ENCODE measurements around the gene CREM.

CREM gene

GRCh38 chr10:35167342-35167741, 40.7 kb downstream of the CREM start:
- no peaks in the 10 kb centered on the region for H3K4me1 ChIP-seq (ENCODE audit: control extremely low read depth in 1 of 4, control insufficient read depth in 4 of 4, insufficient read depth in 4 of 4, low read length in 3 of 4)
- CTCF ChIA-PET = no interaction called here
- POLR2A ChIA-PET = no interaction called here

GRCh38 chr10:35172146-35172545, 45.5 kb downstream of the CREM start:
- Histone ChIP-seq H3K4me3 (ENCODE audit: control insufficient read depth in 1 of 7, extremely low read depth in 1 of 7, insufficient read depth in 4 of 7, low read depth in 2 of 7, low read length in 6 of 7) (no peak overlapping the region), H3K27me3 (replicated peaks in 2 of 5; ENCODE audit: control insufficient read depth in 4 of 5, insufficient read depth in 5 of 5, low read length in 4 of 5) (no peaks in the 10 kb centered on the region), H3K4me1 (ENCODE audit: control extremely low read depth in 1 of 4, control insufficient read depth in 4 of 4, insufficient read depth in 4 of 4, low read length in 3 of 4) (no peaks in the 10 kb centered on the region), H3K9me3 (ENCODE audit: control extremely low read depth in 1 of 5, control insufficient read depth in 4 of 5, insufficient read depth in 2 of 5, low read depth in 1 of 5, low read length in 4 of 5) (no peaks in the 10 kb centered on the region), H3K27ac (ENCODE audit: insufficient read depth in 1 of 2, low read depth in 1 of 2, low read length in 2 of 2, poor library complexity in 1 of 2, severe bottlenecking in 2 of 2) (no peak overlapping the region), H3K36me3 (ENCODE audit: control insufficient read depth in 4 of 4, insufficient read depth in 4 of 4, low read length in 3 of 4) (no peaks in the 10 kb centered on the region)
- 100% methylated on average over 1 of the region's 1 CpG for whole genome bisulfite sequencing (ENCODE audit: insufficient coverage)
- no peak for DNase-seq
- CTCF ChIA-PET = interaction anchor here (2.0 kb wide), 1 partner anchor 9 kb away, joined by 8 read pairs; no protein-coding TSS in a partner anchor
- POLR2A ChIA-PET = no interaction called here

More at GRCh38 chr10:35167342-35167741, 40.7 kb downstream of the CREM start:
- Histone ChIP-seq H3K9me3 (ENCODE audit: control extremely low read depth in 1 of 5, control insufficient read depth in 4 of 5, insufficient read depth in 2 of 5, low read depth in 1 of 5, low read length in 4 of 5) (no peaks in the 10 kb centered on the region), H3K4me3 (ENCODE audit: control insufficient read depth in 1 of 7, extremely low read depth in 1 of 7, insufficient read depth in 4 of 7, low read depth in 2 of 7, low read length in 6 of 7) (no peak overlapping the region), H3K36me3 (ENCODE audit: control insufficient read depth in 4 of 4, insufficient read depth in 4 of 4, low read length in 3 of 4) (no peaks in the 10 kb centered on the region), H3K27ac (ENCODE audit: insufficient read depth in 1 of 2, low read depth in 1 of 2, low read length in 2 of 2, poor library complexity in 1 of 2, severe bottlenecking in 2 of 2) (no peak overlapping the region), H3K27me3 (replicated peaks in 2 of 5; ENCODE audit: control insufficient read depth in 4 of 5, insufficient read depth in 5 of 5, low read length in 4 of 5) (no peaks in the 10 kb centered on the region)
- DNase-seq = no peak
- WGBS (ENCODE audit: insufficient coverage) = 100% methylated on average over 2 of the region's 2 CpGs

GRCh38 chr10:35172574-35172973, 45.9 kb downstream of the CREM start:
- Histone ChIP-seq H3K9me3 (ENCODE audit: control extremely low read depth in 1 of 5, control insufficient read depth in 4 of 5, insufficient read depth in 2 of 5, low read depth in 1 of 5, low read length in 4 of 5) (no peaks in the 10 kb centered on the region), H3K36me3 (ENCODE audit: control insufficient read depth in 4 of 4, insufficient read depth in 4 of 4, low read length in 3 of 4) (no peaks in the 10 kb centered on the region), H3K27ac (ENCODE audit: insufficient read depth in 1 of 2, low read depth in 1 of 2, low read length in 2 of 2, poor library complexity in 1 of 2, severe bottlenecking in 2 of 2) (no peak overlapping the region), H3K27me3 (replicated peaks in 2 of 5; ENCODE audit: control insufficient read depth in 4 of 5, insufficient read depth in 5 of 5, low read length in 4 of 5) (no peaks in the 10 kb centered on the region), H3K4me3 (ENCODE audit: control insufficient read depth in 1 of 7, extremely low read depth in 1 of 7, insufficient read depth in 4 of 7, low read depth in 2 of 7, low read length in 6 of 7) (no peak overlapping the region), H3K4me1 (ENCODE audit: control extremely low read depth in 1 of 4, control insufficient read depth in 4 of 4, insufficient read depth in 4 of 4, low read length in 3 of 4) (no peaks in the 10 kb centered on the region)
- 94% methylated on average over 5 of the region's 5 CpGs for WGBS (ENCODE audit: insufficient coverage)
- DNase-seq = no peak
- ChIA-PET CTCF (interaction anchor here (2.0 kb wide), 1 partner anchor 9 kb away, joined by 8 read pairs; no protein-coding TSS in a partner anchor), POLR2A (no interaction called here)

- ChIA-PET CTCF (no interaction called here), POLR2A (no interaction called here)
- H3K4me3 ChIP-seq (ENCODE audit: control insufficient read depth in 1 of 7, extremely low read depth in 1 of 7, insufficient read depth in 4 of 7, low read depth in 2 of 7, low read length in 6 of 7) = no peak overlapping the region
- no peaks in the 10 kb centered on the region for H3K4me1 ChIP-seq (ENCODE audit: control extremely low read depth in 1 of 4, control insufficient read depth in 4 of 4, insufficient read depth in 4 of 4, low read length in 3 of 4)
- no peaks in the 10 kb centered on the region for H3K27me3 ChIP-seq (replicated peaks in 2 of 5; ENCODE audit: control insufficient read depth in 4 of 5, insufficient read depth in 5 of 5, low read length in 4 of 5)
- no peak overlapping the region for H3K27ac ChIP-seq (ENCODE audit: insufficient read depth in 1 of 2, low read depth in 1 of 2, low read length in 2 of 2, poor library complexity in 1 of 2, severe bottlenecking in 2 of 2)
- no peaks in the 10 kb centered on the region for H3K9me3 ChIP-seq (ENCODE audit: control extremely low read depth in 1 of 5, control insufficient read depth in 4 of 5, insufficient read depth in 2 of 5, low read depth in 1 of 5, low read length in 4 of 5)
- no peaks in the 10 kb centered on the region for H3K36me3 ChIP-seq (ENCODE audit: control insufficient read depth in 4 of 4, insufficient read depth in 4 of 4, low read length in 3 of 4)
- 97% methylated on average over 6 of the region's 9 CpGs for WGBS (ENCODE audit: insufficient coverage)
- DNase-seq = no peak
These were observed 51.7 kb downstream of the CREM start for GRCh38 chr10:35178331-35178730.

GRCh38 chr10:35182631-35183510, 56.2 kb downstream of the CREM start:
- Histone ChIP-seq H3K4me3 (ENCODE audit: control insufficient read depth in 1 of 7, extremely low read depth in 1 of 7, insufficient read depth in 4 of 7, low read depth in 2 of 7, low read length in 6 of 7) (no peak overlapping the region), H3K36me3 (ENCODE audit: control insufficient read depth in 4 of 4, insufficient read depth in 4 of 4, low read length in 3 of 4) (no peaks in the 10 kb centered on the region), H3K4me1 (ENCODE audit: control extremely low read depth in 1 of 4, control insufficient read depth in 4 of 4, insufficient read depth in 4 of 4, low read length in 3 of 4) (no peaks in the 10 kb centered on the region), H3K9me3 (ENCODE audit: control extremely low read depth in 1 of 5, control insufficient read depth in 4 of 5, insufficient read depth in 2 of 5, low read depth in 1 of 5, low read length in 4 of 5) (no peaks in the 10 kb centered on the region), H3K27ac (ENCODE audit: insufficient read depth in 1 of 2, low read depth in 1 of 2, low read length in 2 of 2, poor library complexity in 1 of 2, severe bottlenecking in 2 of 2) (no peak overlapping the region), H3K27me3 (replicated peaks in 2 of 5; ENCODE audit: control insufficient read depth in 4 of 5, insufficient read depth in 5 of 5, low read length in 4 of 5) (no peaks in the 10 kb centered on the region)
- DNase-seq = no peak
- 100% methylated on average over 3 of the region's 8 CpGs for WGBS (ENCODE audit: insufficient coverage)
- CTCF ChIA-PET = interaction anchor here (1.3 to 2.6 kb wide), 3 partner anchors 10 to 33 kb away, joined by 5 to 9 read pairs (median 8); no protein-coding TSS in a partner anchor
- POLR2A ChIA-PET = no interaction called here

GRCh38 chr10:35184527-35185171, 58.0 kb downstream of the CREM start:
- ChIA-PET POLR2A (no interaction called here), CTCF (interaction anchor here (0.9 to 1.1 kb wide), 3 partner anchors 9 to 35 kb away, joined by 3 to 4 read pairs (median 3); no protein-coding TSS in a partner anchor)
- DNase-seq = no peak
- Histone ChIP-seq H3K27ac (ENCODE audit: insufficient read depth in 1 of 2, low read depth in 1 of 2, low read length in 2 of 2, poor library complexity in 1 of 2, severe bottlenecking in 2 of 2) (no peak overlapping the region), H3K9me3 (ENCODE audit: control extremely low read depth in 1 of 5, control insufficient read depth in 4 of 5, insufficient read depth in 2 of 5, low read depth in 1 of 5, low read length in 4 of 5) (no peaks in the 10 kb centered on the region), H3K4me1 (ENCODE audit: control extremely low read depth in 1 of 4, control insufficient read depth in 4 of 4, insufficient read depth in 4 of 4, low read length in 3 of 4) (no peaks in the 10 kb centered on the region), H3K4me3 (ENCODE audit: control insufficient read depth in 1 of 7, extremely low read depth in 1 of 7, insufficient read depth in 4 of 7, low read depth in 2 of 7, low read length in 6 of 7) (no peak overlapping the region), H3K36me3 (ENCODE audit: control insufficient read depth in 4 of 4, insufficient read depth in 4 of 4, low read length in 3 of 4) (no peaks in the 10 kb centered on the region), H3K27me3 (replicated peaks in 2 of 5; ENCODE audit: control insufficient read depth in 4 of 5, insufficient read depth in 5 of 5, low read length in 4 of 5) (no peaks in the 10 kb centered on the region)
- WGBS (ENCODE audit: insufficient coverage) = 29% methylated on average over 1 of the region's 4 CpGs

Data from common myeloid progenitor, CD34-positive (primary cell).